ENCODE data around the gene MAP3K10. TPM values are rescaled to one million over a fixed set of nuclear protein-coding genes. Genes with fewer than 3 reads are reported as not detected.

MAP3K10 gene
- total and polyA plus RNA-seq, 8 donors = 5.9 to 32.8 (median 8.0) TPM

DNA sequence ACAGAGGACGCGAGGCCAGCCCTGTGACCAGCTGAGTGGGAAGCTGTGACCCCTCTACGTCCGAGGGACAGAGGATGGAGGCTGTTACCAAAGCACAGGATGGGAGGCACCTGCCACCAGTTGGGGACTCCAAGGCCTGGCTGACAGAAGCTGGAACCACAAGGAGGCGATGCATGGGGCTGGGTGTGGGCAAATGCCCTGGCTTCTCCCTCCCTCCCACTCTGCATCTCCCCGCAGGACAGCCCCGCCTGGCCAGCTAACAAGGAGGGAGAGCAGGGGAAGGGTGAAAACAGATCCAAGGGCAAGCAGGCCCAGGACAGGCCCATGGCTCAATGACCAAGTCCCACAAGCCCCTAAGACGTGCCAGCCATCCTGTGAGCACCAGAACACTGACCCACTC lies 65.3 kb downstream of the MAP3K10 start:
- Histone ChIP-seq H3K4me1 (peaks cover 6 to 20% (median 14%) of the 10 kb centered on the region in 3 donors), H3K4me3 (no peak overlapping the region), H3K27ac (no peak overlapping the region), H3K9me3 (no peaks in the 10 kb centered on the region), H3K36me3 (peaks cover 0 to 22% (median 13%) of the 10 kb centered on the region in 3 donors), H3K27me3 (no peaks in the 10 kb centered on the region)
- FAIRE-seq = no peak
- ATAC-seq = no peak
- TF ChIP-seq, protein P1, sequence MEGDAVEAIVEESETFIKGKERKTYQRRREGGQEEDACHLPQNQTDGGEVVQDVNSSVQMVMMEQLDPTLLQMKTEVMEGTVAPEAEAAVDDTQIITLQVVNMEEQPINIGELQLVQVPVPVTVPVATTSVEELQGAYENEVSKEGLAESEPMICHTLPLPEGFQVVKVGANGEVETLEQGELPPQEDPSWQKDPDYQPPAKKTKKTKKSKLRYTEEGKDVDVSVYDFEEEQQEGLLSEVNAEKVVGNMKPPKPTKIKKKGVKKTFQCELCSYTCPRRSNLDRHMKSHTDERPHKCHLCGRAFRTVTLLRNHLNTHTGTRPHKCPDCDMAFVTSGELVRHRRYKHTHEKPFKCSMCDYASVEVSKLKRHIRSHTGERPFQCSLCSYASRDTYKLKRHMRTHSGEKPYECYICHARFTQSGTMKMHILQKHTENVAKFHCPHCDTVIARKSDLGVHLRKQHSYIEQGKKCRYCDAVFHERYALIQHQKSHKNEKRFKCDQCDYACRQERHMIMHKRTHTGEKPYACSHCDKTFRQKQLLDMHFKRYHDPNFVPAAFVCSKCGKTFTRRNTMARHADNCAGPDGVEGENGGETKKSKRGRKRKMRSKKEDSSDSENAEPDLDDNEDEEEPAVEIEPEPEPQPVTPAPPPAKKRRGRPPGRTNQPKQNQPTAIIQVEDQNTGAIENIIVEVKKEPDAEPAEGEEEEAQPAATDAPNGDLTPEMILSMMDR (IDR thresholded peaks at IDR 0.05) = no peak
- intact Hi-C loops (cut with DNase I) = no loop called here
- 92 to 98% methylated on average over 6 to 8 of the region's 8 CpGs for whole genome bisulfite sequencing, 2 donors
- no peak for DNase-seq

DNA sequence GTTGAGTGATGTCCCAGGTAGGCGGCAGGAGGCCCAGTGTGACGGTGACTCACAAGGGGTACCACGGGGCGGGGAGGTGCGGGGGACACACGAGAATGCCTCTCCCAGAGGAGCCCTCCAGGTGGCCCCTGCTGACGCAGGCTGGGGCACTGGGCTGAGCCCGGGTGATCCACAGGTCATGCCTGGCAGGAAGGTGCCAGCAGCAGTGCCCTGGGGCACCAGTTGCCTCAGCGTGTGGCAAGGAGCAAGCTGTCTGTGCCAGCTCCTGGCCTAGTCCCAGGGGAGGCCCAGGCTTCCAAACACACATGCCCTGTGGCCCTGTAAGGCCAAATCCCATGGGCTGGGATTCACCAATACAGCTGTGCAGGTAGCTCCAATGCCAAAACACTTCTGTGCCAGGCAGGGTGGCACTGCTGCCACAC lies 65.9 kb downstream of the MAP3K10 start:
- no peaks in the 10 kb centered on the region for H3K27me3 ChIP-seq
- WGBS, 2 donors = 60 to 65% methylated on average over 9 of the region's 9 CpGs
- ATAC-seq = peak; percentile 43 to 78 (median 48)
- no peak overlapping the region for H3K27ac ChIP-seq
- intact Hi-C loops (cut with DNase I) = no loop called here
- no peak overlapping the region for H3K4me3 ChIP-seq
- peaks cover 0 to 22% (median 13%) of the 10 kb centered on the region in 3 donors for H3K36me3 ChIP-seq
- peak in 4 of 6 donors; percentile 42 to 83 (median 57) for DNase-seq
- no peak for FAIRE-seq
- TF ChIP-seq, protein P1 (IDR thresholded peaks at IDR 0.05) = no peak
- H3K9me3 ChIP-seq = no peaks in the 10 kb centered on the region
- H3K4me1 ChIP-seq = peaks cover 6 to 16% (median 10%) of the 10 kb centered on the region in 3 donors

DNA sequence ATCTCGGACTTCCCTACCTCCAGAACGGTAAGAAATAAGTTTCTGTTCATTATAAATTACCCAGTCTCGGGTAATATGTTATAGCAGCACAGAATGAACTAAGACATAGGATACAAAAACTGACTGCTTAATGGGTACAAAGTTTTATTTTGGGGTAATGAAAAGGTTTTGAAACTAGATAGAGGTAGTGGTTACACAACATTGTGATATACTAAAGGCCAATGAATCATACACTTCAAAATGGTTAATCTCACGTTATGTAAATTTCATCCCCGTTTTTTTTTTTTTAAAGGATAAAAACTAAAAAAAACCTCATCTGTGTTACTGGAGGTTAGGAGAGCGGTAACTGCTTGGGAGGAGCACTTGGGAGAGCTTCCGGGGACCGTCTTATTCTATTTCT lies 70.4 kb downstream of the MAP3K10 start:
- no peak overlapping the region for H3K4me3 ChIP-seq
- peaks cover 0 to 14% (median 0%) of the 10 kb centered on the region in 3 donors for H3K36me3 ChIP-seq
- H3K27ac ChIP-seq = no peak overlapping the region
- H3K27me3 ChIP-seq = no peaks in the 10 kb centered on the region
- H3K4me1 ChIP-seq = peaks cover 3 to 7% (median 4%) of the 10 kb centered on the region in 3 donors
- WGBS, 2 donors = 81 to 83% methylated on average over 8 of the region's 8 CpGs
- TF ChIP-seq, protein P1 (IDR thresholded peaks at IDR 0.05) = no peak
- FAIRE-seq (no peak), DNase-seq (no peak), ATAC-seq (no peak)
- intact Hi-C loops (cut with DNase I) = no loop called here
- no peaks in the 10 kb centered on the region for H3K9me3 ChIP-seq

DNA sequence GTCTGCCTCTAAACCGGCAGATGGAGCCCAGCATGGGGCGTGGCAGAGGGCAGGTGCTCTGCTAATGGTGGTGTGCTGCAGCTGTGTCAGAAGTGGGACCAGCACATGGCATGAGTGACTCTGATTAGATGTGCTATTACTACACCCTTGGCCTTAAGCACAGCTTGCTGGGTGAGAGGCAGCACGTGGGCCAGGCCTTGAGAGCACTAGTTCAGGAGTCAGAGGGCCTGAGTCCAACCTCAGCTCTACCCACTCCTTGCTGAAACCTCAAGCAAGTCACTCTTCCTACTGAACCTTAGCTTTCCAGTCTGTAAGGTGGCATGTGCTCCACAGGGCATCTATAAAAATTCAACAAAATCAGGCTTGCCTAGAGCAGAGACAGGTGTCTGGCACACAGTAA lies 71.2 kb downstream of the MAP3K10 start:
- no peaks in the 10 kb centered on the region for H3K27me3 ChIP-seq
- peaks cover 0 to 4% (median 4%) of the 10 kb centered on the region in 3 donors for H3K4me1 ChIP-seq
- H3K9me3 ChIP-seq = no peaks in the 10 kb centered on the region
- TF ChIP-seq, protein P1 (IDR thresholded peaks at IDR 0.05) = no peak
- intact Hi-C loops (cut with DNase I) = no loop called here
- peaks cover 0 to 11% (median 0%) of the 10 kb centered on the region in 3 donors for H3K36me3 ChIP-seq
- no peak overlapping the region for H3K4me3 ChIP-seq
- WGBS, 2 donors = 95 to 98% methylated on average over 3 of the region's 3 CpGs
- ATAC-seq (no peak), DNase-seq (no peak), FAIRE-seq (no peak)
- H3K27ac ChIP-seq = no peak overlapping the region

DNA sequence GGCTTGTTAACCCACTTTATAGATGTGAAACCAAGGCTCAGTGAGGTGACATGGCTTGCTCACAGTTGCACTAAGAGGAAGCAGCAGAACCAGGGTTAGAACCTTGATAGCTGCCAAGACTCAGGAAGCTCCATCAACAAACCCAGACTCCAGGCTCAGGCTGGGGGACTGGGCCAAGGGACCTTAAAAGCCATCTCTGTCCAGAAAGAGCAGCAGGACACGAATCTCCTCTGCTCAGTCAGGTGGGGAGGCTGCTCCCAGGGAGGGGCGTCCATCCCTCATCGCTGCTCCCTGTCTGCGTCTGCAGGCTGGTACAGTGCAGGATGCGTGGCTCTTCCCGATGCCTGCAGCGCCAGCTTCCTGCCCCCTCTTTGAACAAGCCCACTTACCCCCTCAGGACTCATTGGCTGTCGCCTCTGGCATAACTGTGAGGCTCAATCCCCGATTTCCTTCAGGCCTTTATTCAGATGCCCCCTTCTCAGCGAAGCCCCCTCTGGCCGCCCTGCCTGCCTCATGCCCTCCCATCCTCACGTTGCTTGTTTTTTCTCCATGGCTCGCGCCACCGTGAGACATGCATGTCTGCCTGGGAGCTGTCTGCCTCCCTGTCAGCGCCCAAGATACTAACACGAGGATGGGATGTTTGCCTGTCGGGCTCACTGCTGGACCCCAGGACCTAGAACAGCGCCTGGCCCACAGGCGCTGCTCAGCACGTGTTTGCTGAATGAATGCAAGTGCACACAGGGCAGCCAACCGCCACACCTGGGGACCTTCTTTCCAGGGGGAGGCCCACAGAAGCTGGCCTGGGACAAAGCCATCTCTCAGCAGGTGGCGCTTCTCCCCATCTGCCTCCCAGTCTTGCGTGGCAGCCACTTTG lies 72.5 kb downstream of the MAP3K10 start:
- H3K36me3 ChIP-seq = peaks cover 0 to 11% (median 0%) of the 10 kb centered on the region in 3 donors
- DNase-seq = no peak
- FAIRE-seq = no peak
- TF ChIP-seq, protein P1 (IDR thresholded peaks at IDR 0.05) = no peak
- H3K27ac ChIP-seq = no peak overlapping the region
- intact Hi-C loops (cut with DNase I) = no loop called here
- WGBS, 2 donors = 91 to 93% methylated on average over 24 of the region's 24 CpGs
- peaks cover 0 to 10% (median 8%) of the 10 kb centered on the region in 3 donors for H3K4me1 ChIP-seq
- no peak for ATAC-seq
- no peak overlapping the region for H3K4me3 ChIP-seq
- H3K27me3 ChIP-seq = no peaks in the 10 kb centered on the region
- no peaks in the 10 kb centered on the region for H3K9me3 ChIP-seq
